Measurements from ENCODE around the gene UPK2. TPM values are rescaled to one million over a fixed set of nuclear protein-coding genes. Genes with fewer than 3 reads are reported as not detected.

Gene UPK2
- total and polyA plus RNA-seq, 2 of the 13 experiments (the other 11 are each of a cell fraction or from before 2014, with no cell fraction given) = not detected

DNA sequence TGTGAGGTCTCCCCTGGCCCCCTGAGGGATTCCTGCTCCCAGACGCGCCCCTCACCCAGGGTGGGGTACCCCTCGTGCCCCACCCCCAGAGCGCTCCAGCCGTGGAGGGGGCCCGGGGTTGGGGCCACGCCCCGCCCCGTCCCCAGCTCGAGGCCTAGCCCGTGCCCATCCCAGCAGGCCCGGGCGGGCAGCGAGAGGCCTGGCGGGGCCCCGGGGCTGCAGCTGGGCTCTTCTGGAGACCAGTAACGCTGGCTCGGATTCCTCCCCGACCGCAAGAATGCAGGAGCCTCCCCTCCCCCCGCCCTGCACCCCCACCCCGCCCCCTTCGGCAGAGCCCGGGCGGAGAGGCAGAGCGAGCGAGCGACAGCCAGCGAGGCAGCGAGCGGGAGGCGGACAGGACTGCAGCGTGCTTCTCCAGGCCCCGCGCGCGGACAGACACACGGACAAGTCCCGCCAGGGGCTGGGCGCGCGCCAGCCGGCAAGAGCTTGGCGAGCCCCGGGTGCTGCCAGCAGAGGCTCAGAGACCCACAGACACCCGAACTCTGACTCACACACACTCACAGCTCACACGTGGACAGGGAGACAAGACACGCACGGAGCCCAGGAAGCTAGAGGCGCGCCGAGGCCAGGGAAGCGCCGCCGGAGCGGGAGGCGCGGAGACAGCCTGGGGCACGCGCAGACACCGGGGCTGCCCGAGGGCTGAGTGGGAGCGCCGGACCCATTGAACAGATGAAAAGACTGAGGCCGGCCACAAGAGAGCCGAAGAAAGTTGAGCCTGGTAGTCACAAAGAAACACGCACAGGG, 45.6 kb upstream of the UPK2 start (continued):
- TF ChIP-seq, protein P1, sequence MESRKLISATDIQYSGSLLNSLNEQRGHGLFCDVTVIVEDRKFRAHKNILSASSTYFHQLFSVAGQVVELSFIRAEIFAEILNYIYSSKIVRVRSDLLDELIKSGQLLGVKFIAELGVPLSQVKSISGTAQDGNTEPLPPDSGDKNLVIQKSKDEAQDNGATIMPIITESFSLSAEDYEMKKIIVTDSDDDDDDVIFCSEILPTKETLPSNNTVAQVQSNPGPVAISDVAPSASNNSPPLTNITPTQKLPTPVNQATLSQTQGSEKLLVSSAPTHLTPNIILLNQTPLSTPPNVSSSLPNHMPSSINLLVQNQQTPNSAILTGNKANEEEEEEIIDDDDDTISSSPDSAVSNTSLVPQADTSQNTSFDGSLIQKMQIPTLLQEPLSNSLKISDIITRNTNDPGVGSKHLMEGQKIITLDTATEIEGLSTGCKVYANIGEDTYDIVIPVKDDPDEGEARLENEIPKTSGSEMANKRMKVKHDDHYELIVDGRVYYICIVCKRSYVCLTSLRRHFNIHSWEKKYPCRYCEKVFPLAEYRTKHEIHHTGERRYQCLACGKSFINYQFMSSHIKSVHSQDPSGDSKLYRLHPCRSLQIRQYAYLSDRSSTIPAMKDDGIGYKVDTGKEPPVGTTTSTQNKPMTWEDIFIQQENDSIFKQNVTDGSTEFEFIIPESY (CRISPR knock-in tag; IDR thresholded peaks at IDR 0.05) = no peak
- TF ChIP-seq REXO4 (CRISPR knock-in tag; IDR thresholded peaks at IDR 0.05; ENCODE audit: borderline replicate concordance) = no peak; the same call in 1 of the 2 replicates
- no peak for TF ChIP-seq KMT2B (CRISPR knock-in tag; IDR thresholded peaks at IDR 0.05)
- TF ChIP-seq BRCA1 (CRISPR knock-in tag; IDR thresholded peaks at IDR 0.05) = no peak
- no peak for TF ChIP-seq SIX4 (CRISPR knock-in tag; IDR thresholded peaks at IDR 0.05)
- no peak for TF ChIP-seq ZNF746 (CRISPR knock-in tag; IDR thresholded peaks at IDR 0.05)
- no peak for TF ChIP-seq ZSCAN9 (CRISPR knock-in tag; IDR thresholded peaks at IDR 0.05; ENCODE audit: borderline replicate concordance)
- no peak for TF ChIP-seq MEF2D (CRISPR knock-in tag; IDR thresholded peaks at IDR 0.05)
- TF ChIP-seq ZNF350 (CRISPR knock-in tag; IDR thresholded peaks at IDR 0.05; ENCODE audit: borderline replicate concordance, low read depth) = no peak; the same call in 1 of the 2 replicates
- TF ChIP-seq, protein P2, sequence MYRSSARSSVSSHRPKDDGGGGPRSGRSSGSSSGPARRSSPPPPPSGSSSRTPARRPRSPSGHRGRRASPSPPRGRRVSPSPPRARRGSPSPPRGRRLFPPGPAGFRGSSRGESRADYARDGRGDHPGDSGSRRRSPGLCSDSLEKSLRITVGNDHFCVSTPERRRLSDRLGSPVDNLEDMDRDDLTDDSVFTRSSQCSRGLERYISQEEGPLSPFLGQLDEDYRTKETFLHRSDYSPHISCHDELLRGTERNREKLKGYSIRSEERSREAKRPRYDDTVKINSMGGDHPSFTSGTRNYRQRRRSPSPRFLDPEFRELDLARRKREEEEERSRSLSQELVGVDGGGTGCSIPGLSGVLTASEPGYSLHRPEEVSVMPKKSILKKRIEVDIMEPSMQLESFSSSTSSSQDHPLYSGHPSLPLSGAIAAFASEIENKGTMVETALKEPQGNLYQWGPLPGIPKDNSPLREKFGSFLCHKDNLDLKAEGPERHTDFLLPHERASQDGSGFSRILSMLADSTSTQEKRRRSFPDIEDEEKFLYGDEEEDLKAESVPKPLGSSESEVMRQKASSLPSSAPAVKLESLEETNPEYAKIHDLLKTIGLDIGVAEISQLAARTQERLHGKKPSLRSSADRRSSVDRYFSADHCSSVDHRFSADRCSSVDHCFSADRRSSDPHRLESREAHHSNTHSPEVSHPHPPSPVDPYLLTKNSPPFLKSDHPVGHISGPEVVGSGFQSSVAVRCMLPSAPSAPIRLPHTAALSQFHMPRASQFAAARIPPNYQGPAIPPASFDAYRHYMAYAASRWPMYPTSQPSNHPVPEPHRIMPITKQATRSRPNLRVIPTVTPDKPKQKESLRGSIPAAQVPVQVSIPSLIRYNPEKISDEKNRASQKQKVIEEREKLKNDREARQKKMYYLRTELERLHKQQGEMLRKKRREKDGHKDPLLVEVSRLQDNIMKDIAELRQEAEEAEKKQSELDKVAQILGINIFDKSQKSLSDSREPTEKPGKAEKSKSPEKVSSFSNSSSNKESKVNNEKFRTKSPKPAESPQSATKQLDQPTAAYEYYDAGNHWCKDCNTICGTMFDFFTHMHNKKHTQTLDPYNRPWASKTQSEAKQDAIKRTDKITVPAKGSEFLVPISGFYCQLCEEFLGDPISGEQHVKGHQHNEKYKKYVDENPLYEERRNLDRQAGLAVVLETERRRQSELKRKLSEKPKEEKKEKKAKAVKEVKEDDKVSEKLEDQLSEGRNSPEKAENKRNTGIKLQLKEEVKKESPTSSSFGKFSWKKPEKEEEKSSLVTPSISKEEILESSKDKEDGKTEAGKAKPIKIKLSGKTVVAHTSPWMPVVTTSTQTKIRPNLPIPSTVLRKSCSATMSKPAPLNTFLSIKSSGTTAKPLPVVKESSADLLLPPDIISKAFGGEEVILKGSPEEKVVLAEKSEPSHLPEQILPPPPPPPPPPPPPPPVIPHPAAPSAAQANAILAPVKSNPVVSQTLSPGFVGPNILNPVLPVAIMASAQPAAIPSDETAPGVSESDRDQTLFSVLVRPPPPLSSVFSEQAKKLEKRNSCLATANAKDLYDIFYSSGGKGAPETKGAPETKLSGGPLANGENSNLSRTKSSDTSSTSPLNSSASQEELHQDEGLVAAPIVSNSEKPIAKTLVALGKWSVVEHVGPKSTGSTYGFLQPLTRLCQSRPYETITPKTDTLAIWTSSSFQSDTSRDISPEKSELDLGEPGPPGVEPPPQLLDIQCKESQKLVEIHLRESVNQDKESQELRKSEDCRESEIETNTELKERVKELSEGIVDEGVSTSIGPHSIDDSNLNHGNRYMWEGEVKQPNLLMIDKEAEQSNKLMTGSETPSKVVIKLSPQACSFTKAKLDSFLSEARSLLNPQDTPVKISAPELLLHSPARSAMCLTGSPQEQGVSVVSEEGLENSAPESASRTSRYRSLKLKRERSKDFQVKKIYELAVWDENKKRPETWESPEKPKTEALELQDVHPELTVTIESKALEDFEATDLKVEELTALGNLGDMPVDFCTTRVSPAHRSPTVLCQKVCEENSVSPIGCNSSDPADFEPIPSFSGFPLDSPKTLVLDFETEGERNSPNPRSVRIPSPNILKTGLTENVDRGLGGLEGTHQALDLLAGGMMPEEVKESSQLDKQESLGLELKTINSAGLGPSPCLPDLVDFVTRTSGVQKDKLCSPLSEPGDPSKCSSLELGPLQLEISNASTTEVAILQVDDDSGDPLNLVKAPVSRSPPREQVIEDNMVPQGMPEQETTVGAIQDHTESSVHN (CRISPR knock-in tag; IDR thresholded peaks at IDR 0.05) = no peak
- no peak for TF ChIP-seq ZNF34 (CRISPR knock-in tag; IDR thresholded peaks at IDR 0.05; ENCODE audit: borderline replicate concordance)
- no peak for TF ChIP-seq NRL (CRISPR knock-in tag; IDR thresholded peaks at IDR 0.05; ENCODE audit: borderline replicate concordance)
- TF ChIP-seq ZMAT3 (CRISPR knock-in tag; conservative IDR thresholded peaks at IDR 0.05) = no peak; the same call in 1 of the 2 replicates
- TF ChIP-seq ZNF598 (CRISPR knock-in tag; IDR thresholded peaks at IDR 0.05; ENCODE audit: borderline replicate concordance) = no peak
- TF ChIP-seq, protein P3, sequence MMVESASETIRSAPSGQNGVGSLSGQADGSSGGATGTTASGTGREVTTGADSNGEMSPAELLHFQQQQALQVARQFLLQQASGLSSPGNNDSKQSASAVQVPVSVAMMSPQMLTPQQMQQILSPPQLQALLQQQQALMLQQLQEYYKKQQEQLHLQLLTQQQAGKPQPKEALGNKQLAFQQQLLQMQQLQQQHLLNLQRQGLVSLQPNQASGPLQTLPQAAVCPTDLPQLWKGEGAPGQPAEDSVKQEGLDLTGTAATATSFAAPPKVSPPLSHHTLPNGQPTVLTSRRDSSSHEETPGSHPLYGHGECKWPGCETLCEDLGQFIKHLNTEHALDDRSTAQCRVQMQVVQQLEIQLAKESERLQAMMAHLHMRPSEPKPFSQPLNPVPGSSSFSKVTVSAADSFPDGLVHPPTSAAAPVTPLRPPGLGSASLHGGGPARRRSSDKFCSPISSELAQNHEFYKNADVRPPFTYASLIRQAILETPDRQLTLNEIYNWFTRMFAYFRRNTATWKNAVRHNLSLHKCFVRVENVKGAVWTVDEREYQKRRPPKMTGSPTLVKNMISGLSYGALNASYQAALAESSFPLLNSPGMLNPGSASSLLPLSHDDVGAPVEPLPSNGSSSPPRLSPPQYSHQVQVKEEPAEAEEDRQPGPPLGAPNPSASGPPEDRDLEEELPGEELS (CRISPR knock-in tag; IDR thresholded peaks at IDR 0.05) = no peak
- TF ChIP-seq NR3C1 (CRISPR knock-in tag; IDR thresholded peaks at IDR 0.05) = no peak
- TF ChIP-seq ZFYVE20 (CRISPR knock-in tag; IDR thresholded peaks at IDR 0.05; ENCODE audit: borderline replicate concordance, low read depth) = no peak
- no peak for TF ChIP-seq ZSCAN30 (CRISPR knock-in tag; IDR thresholded peaks at IDR 0.05)

Data from HepG2 (cell line).